GM23248 (cell line): ENCODE measurements around the gene EMILIN1.

ENCODE experiments used
- EZH2 ChIP-seq: fragments of 200-600 bp; sonication (generic); IDR thresholded peaks from 2 replicates; pipeline ENCODE4 v1.6.1; 2018; ENCODE audit warnings: antibody characterized with exemption, mild to moderate bottlenecking; ENCODE audit not compliant: insufficient read depth, poor library complexity, severe bottlenecking
- EZH2phosphoT487 ChIP-seq: fragments of 200-600 bp; sonication (generic); IDR thresholded peaks from 2 replicates; pipeline ENCODE4 v1.6.1; 2018; ENCODE audit warnings: antibody characterized with exemption, moderate library complexity, mild to moderate bottlenecking, low read depth; ENCODE audit not compliant: insufficient read depth

DNA sequence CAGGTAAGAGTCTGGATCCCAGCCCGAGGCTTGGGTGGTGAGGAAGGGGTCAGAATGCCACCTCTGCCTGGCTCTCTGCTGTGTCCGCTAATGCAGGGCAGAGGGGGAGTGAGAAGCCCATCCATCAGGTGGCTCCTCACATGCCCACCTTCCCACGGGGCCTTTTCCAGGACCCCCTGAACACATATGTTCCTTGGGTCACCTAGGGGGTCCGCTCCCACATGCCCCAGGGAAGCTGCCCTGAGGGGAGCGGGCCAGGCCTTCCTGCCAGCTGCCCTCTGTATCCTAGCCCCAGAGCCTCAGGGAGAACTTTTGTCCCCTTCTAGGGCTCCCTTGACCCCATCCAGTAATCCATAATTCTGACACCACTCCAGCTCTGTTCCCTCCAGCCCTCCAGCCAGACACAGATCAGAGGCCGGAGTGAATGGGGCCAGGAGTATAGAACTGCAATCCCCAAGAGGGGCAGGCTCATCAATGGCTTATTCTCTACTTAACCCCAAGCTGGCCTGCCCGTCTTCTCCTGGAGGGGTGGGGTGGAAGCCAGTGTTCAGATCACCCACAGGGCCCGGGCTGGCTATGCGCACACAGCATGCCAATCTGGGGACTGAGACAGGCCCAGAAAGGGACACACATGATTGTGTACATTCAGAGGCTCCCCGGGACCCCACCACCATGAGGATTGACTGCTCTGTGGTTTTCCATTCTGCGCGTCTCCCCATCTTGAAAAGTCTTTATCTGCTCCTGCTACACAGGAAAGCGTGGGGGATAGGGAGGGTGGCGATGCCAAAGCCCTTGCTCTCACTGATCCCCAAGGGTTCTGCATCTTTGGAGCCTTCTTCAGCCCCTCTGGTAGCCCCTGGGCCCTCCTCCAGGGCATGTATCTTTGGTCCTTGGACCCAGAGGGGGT, 1.1 kb downstream of the EMILIN1 start:
- TF ChIP-seq EZH2phosphoT487 (no peak), EZH2 (no peak)
